ENCODE measurements around the gene DEFB132.
"Not testable (repeated sequence)": the region's sequence is repeated elsewhere in the genome, so short reads cannot be mapped to it uniquely, and the experiment has no call there.

Gene DEFB132

GRCh38 chr20:237929-238328 lies 19.6 kb upstream of the DEFB132 start:
- H3K4me3 ChIP-seq (ENCODE audit: low read length), result no peak overlapping the region
- no peak for TF ChIP-seq CTCF (conservative IDR thresholded peaks at IDR 0.05; ENCODE audit: low read depth, low read length)

GRCh38 chr20:242905-243304 lies 14.6 kb upstream of the DEFB132 start:
- DNase-seq (ENCODE audit: low read depth), result no peak
- no peak for TF ChIP-seq CTCF (conservative IDR thresholded peaks at IDR 0.05; ENCODE audit: low read depth, low read length)
- no peak overlapping the region for H3K4me3 ChIP-seq (ENCODE audit: low read length)

More at GRCh38 chr20:237929-238328, 19.6 kb upstream of the DEFB132 start:
- DNase-seq (ENCODE audit: low read depth), result no peak

GRCh38 chr20:251354-251753 lies 6.2 kb upstream of the DEFB132 start:
- no peak for TF ChIP-seq CTCF (conservative IDR thresholded peaks at IDR 0.05; ENCODE audit: low read depth, low read length)
- DNase-seq (ENCODE audit: low read depth), result no peak
- no peak overlapping the region for H3K4me3 ChIP-seq (ENCODE audit: low read length)

- DNase-seq (ENCODE audit: low read depth), result no peak
- no peak for TF ChIP-seq CTCF (conservative IDR thresholded peaks at IDR 0.05; ENCODE audit: low read depth, low read length)
Observed at GRCh38 chr20:252801-253200, 4.7 kb upstream of the DEFB132 start.

GRCh38 chr20:253447-253846 lies 4.1 kb upstream of the DEFB132 start:
- DNase-seq (ENCODE audit: low read depth); H3K4me3 ChIP-seq (ENCODE audit: low read length): not testable (repeated sequence)

More at GRCh38 chr20:252801-253200, 4.7 kb upstream of the DEFB132 start:
- no peak overlapping the region for H3K4me3 ChIP-seq (ENCODE audit: low read length)

- TF ChIP-seq CTCF (conservative IDR thresholded peaks at IDR 0.05; ENCODE audit: low read depth, low read length), result no peak
- DNase-seq (ENCODE audit: low read depth), result no peak
- H3K4me3 ChIP-seq (ENCODE audit: low read length), result no peak overlapping the region
Observed at GRCh38 chr20:258269-258858, 840 bp downstream of the DEFB132 start.

GRCh38 chr20:258963-259362 lies 1.4 kb downstream of the DEFB132 start:
- DNase-seq (ENCODE audit: low read depth), result no peak
- no peak overlapping the region for H3K4me3 ChIP-seq (ENCODE audit: low read length)
- TF ChIP-seq CTCF (conservative IDR thresholded peaks at IDR 0.05; ENCODE audit: low read depth, low read length), result peak; percentile 27
